Activated CD4-positive, alpha-beta T cell treated with anti-CD3 and anti-CD28 coated beads, Interleukin-2, Interleukin-6, amounts not matched to agents 100 ng/mL and 50 ng/mL, durations not matched to agents 16 hours and 8 hours (primary cell): ENCODE data around the gene TLNRD1.
A peak's percentile ranks its signal among the peaks of the same experiment; 100 is the strongest.

Experiments
- DNase-seq: peaks from one replicate; pipeline ENCODE4 v3.0.0-alpha.2; 2020

The TLNRD1 gene

GRCh38 chr15:81029414-81030300 lies 28.9 kb downstream of the TLNRD1 start:
- peak; percentile 11 for DNase-seq

- no peak for DNase-seq
Measured at GRCh38 chr15:81030301-81030750, 29.6 kb downstream of the TLNRD1 start.

- no peak for DNase-seq
Measured at GRCh38 chr15:81031203-81031602, 30.5 kb downstream of the TLNRD1 start.

GRCh38 chr15:81032355-81032754 lies 31.6 kb downstream of the TLNRD1 start:
- DNase-seq = no peak

GRCh38 chr15:81032818-81033217 lies 32.1 kb downstream of the TLNRD1 start:
- DNase-seq = no peak

- no peak for DNase-seq
Measured at GRCh38 chr15:81033508-81033907, 32.8 kb downstream of the TLNRD1 start.

GRCh38 chr15:81037952-81038743 lies 37.4 kb downstream of the TLNRD1 start:
- DNase-seq = no peak

GRCh38 chr15:81038975-81039607 lies 38.4 kb downstream of the TLNRD1 start:
- DNase-seq = peak; percentile 23

- no peak for DNase-seq
Measured at GRCh38 chr15:81040757-81041156, 40.0 kb downstream of the TLNRD1 start.

GRCh38 chr15:81043281-81043934 lies 42.7 kb downstream of the TLNRD1 start:
- no peak for DNase-seq

- DNase-seq = no peak
Measured at GRCh38 chr15:81043935-81044575, 43.3 kb downstream of the TLNRD1 start.

- no peak for DNase-seq
Measured at GRCh38 chr15:81046290-81046689, 45.6 kb downstream of the TLNRD1 start.

- DNase-seq = no peak
Measured at GRCh38 chr15:81047928-81048327, 47.2 kb downstream of the TLNRD1 start.

- no peak for DNase-seq
Measured at GRCh38 chr15:81049835-81050234, 49.1 kb downstream of the TLNRD1 start.

- DNase-seq = no peak
Measured at GRCh38 chr15:81050259-81050658, 49.5 kb downstream of the TLNRD1 start.

- no peak for DNase-seq
Measured at GRCh38 chr15:81050805-81051204, 50.1 kb downstream of the TLNRD1 start.

- no peak for DNase-seq
Measured at GRCh38 chr15:81052046-81052445, 51.3 kb downstream of the TLNRD1 start.

GRCh38 chr15:81053621-81054020 lies 52.9 kb downstream of the TLNRD1 start:
- DNase-seq = no peak

GRCh38 chr15:81054236-81054635 lies 53.5 kb downstream of the TLNRD1 start:
- DNase-seq = no peak
